K562 (cell line): ENCODE results near the gene DENND1A. TPM values are rescaled to one million over a fixed set of nuclear protein-coding genes. Genes with fewer than 3 reads are reported as not detected.

Experiments
- CBX3 ChIP-seq, 2 experiments: IDR thresholded peaks; 1 replicate in 1 of 2; 2 replicates in 1 of 2; pipeline ENCODE4 v1.6.1; 2012; ENCODE audit warnings: inconsistent platforms in 2 of 2, low read length in 2 of 2, borderline replicate concordance in 1 of 2, control low read depth in 1 of 2
- CHD4 ChIP-seq: fragments of 200-600 bp; sonication (generic); IDR thresholded peaks from 3 replicates; pipeline ENCODE4 v1.6.1; 2012; ENCODE audit warnings: low read depth, mild to moderate bottlenecking, mixed read lengths, low read length, inconsistent platforms; ENCODE audit not compliant: insufficient read depth, insufficient replicate concordance, poor library complexity, severe bottlenecking
- CTCFL ChIP-seq: IDR thresholded peaks from 2 replicates; pipeline ENCODE4 v1.6.1; 2011; ENCODE audit warnings: borderline replicate concordance, low read depth, mild to moderate bottlenecking, moderate library complexity, low read length; ENCODE audit not compliant: insufficient read depth, poor library complexity, severe bottlenecking
- E2F3 ChIP-seq: fragments of 250-450 bp; sonication (Bioruptor Pico); IDR thresholded peaks from 2 replicates; pipeline ENCODE4 v1.4.0; 2020; ENCODE audit warnings: mild to moderate bottlenecking
- HEY1 ChIP-seq: fragments of 250-450 bp; sonication (Bioruptor Pico); IDR thresholded peaks from 2 replicates; pipeline ENCODE4 v1.5.0; 2020; ENCODE audit warnings: mild to moderate bottlenecking, moderate library complexity, borderline replicate concordance
- L3MBTL2 ChIP-seq: fragments of 450-650 bp; IDR thresholded peaks from 2 replicates; pipeline ENCODE4 v1.6.1; 2016; ENCODE audit warnings: mild to moderate bottlenecking, moderate library complexity
- MAX ChIP-seq: sonication (generic); formaldehyde crosslinking; IDR thresholded peaks from 2 replicates; pipeline ENCODE4 v1.9.0; 2022; ENCODE audit warnings: mild to moderate bottlenecking, missing genetic modification reagents
- MIER1 ChIP-seq: fragments of 450-650 bp; IDR thresholded peaks from 2 replicates; pipeline ENCODE4 v1.6.1; 2016; ENCODE audit warnings: antibody characterized with exemption, mild to moderate bottlenecking, low read depth
- RB1 ChIP-seq: fragments of 450-650 bp; IDR thresholded peaks from 2 replicates; pipeline ENCODE4 v1.6.1; 2017; ENCODE audit warnings: low read depth, mild to moderate bottlenecking
- RFX7 ChIP-seq: fragments of 250-450 bp; sonication (Bioruptor Pico); IDR thresholded peaks from 2 replicates; pipeline ENCODE4 v1.5.1; 2021; ENCODE audit warnings: mild to moderate bottlenecking
- SOX6 ChIP-seq: fragments of 450-650 bp; IDR thresholded peaks from 2 replicates; pipeline ENCODE4 v1.6.1; 2014; ENCODE audit warnings: mild to moderate bottlenecking
- TCFL5 ChIP-seq: fragments of 250-450 bp; sonication (Bioruptor Pico); conservative IDR thresholded peaks from 2 replicates; pipeline ENCODE4 v1.6.1; 2021; ENCODE audit warnings: mild to moderate bottlenecking, moderate library complexity, matching md5 sums
- TRIM28 ChIP-seq: fragments of 450-650 bp; IDR thresholded peaks from 2 replicates; pipeline ENCODE4 v1.6.1; 2017
- ZBTB40 ChIP-seq, 2 experiments: fragments of 450-650 bp in 1 of 2; sonication (generic) in 1 of 2; formaldehyde crosslinking in 1 of 2; IDR thresholded peaks; 2 replicates each; pipeline versions ENCODE4 v1.7.1 to v1.9.0; 2016 to 2022; ENCODE audit warnings: inconsistent platforms in 1 of 2, mild to moderate bottlenecking in 1 of 2, missing genetic modification reagents in 1 of 2
- polyA plus RNA-seq, 8 experiments: library from polyadenylated mRNA; depleted of rRNA in 4 of 8; stranded (reverse) in 5 of 8; unstranded in 3 of 8; fragments of >200 nt; fragmentation: Nextera tagmentation in 2 of 8; fragmentation: Illumina TruSeq in 1 of 8; extraction: Ambion mirVana in 2 of 8; extraction: Trizol in 1 of 8; gene quantifications; 2 replicates each; pipeline versions ENCODE4 v1.2.1 to v1.2.3, GENCODE V29; 2011 to 2014; ENCODE audit warnings: inconsistent platforms in 1 of 8, missing spikeins in 1 of 8
- total RNA-seq, 7 experiments: library from RNA; depleted of rRNA in 6 of 7; stranded (reverse); fragments of >200 nt in 6 of 7; fragmentation: Illumina TruSeq in 2 of 7; extraction: Trizol in 2 of 7; gene quantifications; 2 replicates each; pipeline versions ENCODE4 v1.2.1 to v1.2.3, GENCODE V29; 2011 to 2021; ENCODE audit warnings: low replicate concordance in 1 of 7

Gene DENND1A
- total and polyA plus RNA-seq, 9 of the 15 experiments (the other 6 are each of a cell fraction or from before 2014, with no cell fraction given) = 7.6 to 29.5 (median 15.7) TPM

- TF ChIP-seq CTCFL (no peak), CHD4 (no peak), RB1 (no peak), SOX6 (no peak), E2F3 (CRISPR knock-in tag) (no peak), CBX3 (IDR thresholded peaks at IDR 0.05; ENCODE audit: borderline replicate concordance in 1 of 2, low read length in 2 of 2) (no peak), HEY1 (CRISPR knock-in tag) (no peak), MAX (peak; percentile 73), RFX7 (CRISPR knock-in tag) (no peak), MIER1 (no peak), TCFL5 (no peak), L3MBTL2 (peak; percentile 71), ZBTB40 (IDR thresholded peaks at IDR 0.05) (no peak), ZBTB40 (CRISPR knock-in tag; IDR thresholded peaks at IDR 0.05) (no peak), TRIM28 (no peak)
Measured at GRCh38 chr9:123940721-123941523, 11.0 kb upstream of the DENND1A start (continued).
